Posterior vena cava (tissue), 2 donors: ENCODE measurements around the gene ITPRIP. TPM values are rescaled to one million over a fixed set of nuclear protein-coding genes. Genes with fewer than 3 reads are reported as not detected.

Experiments used
- DNase-seq: peaks from one replicate; pipeline ENCODE4 v3.0.0-alpha.2; 2020; ENCODE audit warnings: low spot score
- intact Hi-C, 2 donors: fragments of 100-400 bp; cut with DNase I; formaldehyde crosslinking; loops; one replicate each; pipeline versions ENCODE4 v1.14.1 to v1.14.2; 2022 to 2023
- long read RNA-seq, 2 donors: library from polyadenylated mRNA; unstranded; transcript quantifications; one replicate each; pipeline ENCODE4 v2.0.0, GENCODE V29; 2020 to 2021
- total RNA-seq, 2 donors: library from RNA; stranded (reverse); fragmentation: NEBNext Ultra II Directional; extraction: Animal tissue kit (Norgen Biotek cat#: 25700); gene quantifications; one replicate each; pipeline ENCODE4 v1.2.1, GENCODE V29; 2021
- donor health status: DM: yes; HTN: yes; CAD: no.
- donor health status: DM: yes; HTN: yes; CAD: no.

The ITPRIP gene
- total RNA-seq, result 10 to 100 TPM; 22.4 to 36.8 TPM
- long read RNA-seq, donor 1, full-length matches to known transcripts, result 5 of 9 reads
- long read RNA-seq, donor 1, partial matches to known transcripts, result 0 of 9 reads
- long read RNA-seq, donor 1, other reads (novel, unspliced or antisense), result 4 of 9 reads
- long read RNA-seq, donor 2, full-length matches to known transcripts, result 2 of 25 reads
- long read RNA-seq, donor 2, partial matches to known transcripts, result 0 of 25 reads
- long read RNA-seq, donor 2, other reads (novel, unspliced or antisense), result 23 of 25 reads

- intact Hi-C loops, result loop anchor here (5.0 kb wide), 2 partner anchors 36 to 41 kb away; no protein-coding TSS in a partner anchor
- DNase-seq, result peak; percentile 93
Measured at GRCh38 chr10:104337985-104338735, at the start of gene ITPRIP. ITPRIP (minus strand) TSS chr10:104338465; CDS start chr10:104316051, 22,414 bp downstream.

- DNase-seq, result no peak
- intact Hi-C loops, result no loop called here
Measured at GRCh38 chr10:104387130-104387888, 49.0 kb upstream of the ITPRIP start.

GRCh38 chr10:104380336-104380735 lies 42.1 kb upstream of the ITPRIP start:
- intact Hi-C loops, result no loop called here
- no peak for DNase-seq

DNA sequence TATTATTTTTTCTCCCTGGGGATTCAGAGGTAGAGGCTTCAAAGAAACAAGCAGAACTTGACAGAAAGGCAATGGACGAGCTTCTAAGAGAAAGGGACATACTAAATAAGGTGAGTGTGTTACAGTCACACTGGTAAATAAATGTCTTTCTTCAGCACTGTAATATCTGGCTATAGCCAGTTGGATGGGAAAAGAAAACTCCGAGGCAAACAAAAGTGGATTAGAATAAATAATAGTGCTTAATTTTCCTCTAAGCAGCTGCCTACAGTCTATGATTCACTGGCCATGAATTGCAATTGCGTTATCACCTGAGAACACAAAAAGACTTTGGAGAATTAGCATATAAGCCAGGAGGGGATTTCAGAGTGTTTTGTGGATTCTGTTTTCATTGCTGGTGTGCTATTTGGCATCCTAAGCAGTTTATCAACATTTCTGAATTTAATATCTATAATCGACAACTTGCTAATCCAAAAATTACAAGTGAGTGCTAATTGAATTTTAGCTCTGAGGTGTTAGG lies 38.6 kb upstream of the ITPRIP start:
- intact Hi-C loops, result no loop called here

GRCh38 chr10:104374591-104374990 lies 36.3 kb upstream of the ITPRIP start:
- DNase-seq, result no peak
- intact Hi-C loops, result no loop called here

More for the DNA sequence above, 38.6 kb upstream of the ITPRIP start:
- no peak for DNase-seq

DNA sequence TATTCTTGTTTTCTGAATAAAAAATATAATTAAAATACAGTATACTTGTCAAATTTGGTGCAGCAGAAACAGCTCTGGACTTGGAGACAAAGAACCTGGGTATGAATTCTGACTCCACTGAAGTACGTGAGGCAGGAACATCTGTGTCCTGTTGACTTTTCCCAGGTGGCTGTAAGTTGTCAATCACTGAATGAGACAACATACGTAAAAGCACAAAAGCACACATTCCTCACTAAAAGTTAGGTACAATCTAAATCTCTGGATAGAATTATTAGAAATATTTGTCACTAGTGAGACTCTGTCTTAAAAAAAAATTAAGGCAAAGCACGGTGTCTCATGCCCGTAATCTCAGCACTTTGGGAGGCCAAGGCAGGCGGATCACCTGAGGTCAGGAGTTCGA lies 33.5 kb upstream of the ITPRIP start:
- intact Hi-C loops, result no loop called here
- no peak for DNase-seq

GRCh38 chr10:104368381-104368780 lies 30.1 kb upstream of the ITPRIP start:
- intact Hi-C loops, result no loop called here
- DNase-seq, result no peak

DNA sequence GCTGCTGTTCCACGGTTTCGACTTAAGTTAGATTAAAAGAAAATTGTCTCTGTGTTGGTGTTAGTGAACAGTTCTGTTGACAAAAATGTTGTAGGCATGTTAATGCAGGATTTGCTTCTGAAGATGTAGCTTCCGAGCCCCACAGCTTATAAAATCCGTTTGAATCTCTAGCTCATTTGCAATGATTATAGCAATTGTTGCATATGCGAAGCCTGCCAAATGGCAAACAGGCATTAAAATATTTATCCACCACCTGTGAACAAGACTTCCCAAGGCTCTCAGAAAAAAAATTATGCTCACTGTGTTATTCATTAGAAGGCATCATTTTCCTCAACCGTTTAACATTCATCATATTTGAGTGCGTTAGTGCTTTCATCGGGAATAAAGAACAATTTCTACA lies 29.6 kb upstream of the ITPRIP start:
- no peak for DNase-seq
- intact Hi-C loops, result no loop called here

- no peak for DNase-seq
- intact Hi-C loops, result no loop called here
Measured at GRCh38 chr10:104359811-104360210, 21.5 kb upstream of the ITPRIP start.

- DNase-seq, result peak; percentile 98
- intact Hi-C loops, result loop anchor here in 1 of 2 donors (5.0 kb wide), 1 partner anchor 61 kb away; no protein-coding TSS in a partner anchor
Measured at GRCh38 chr10:104353325-104354048, 15.2 kb upstream of the ITPRIP start, which contains the start of gene CFAP58. CFAP58 (plus strand) TSS chr10:104353833; CDS start chr10:104353898, 65 bp downstream.

DNA sequence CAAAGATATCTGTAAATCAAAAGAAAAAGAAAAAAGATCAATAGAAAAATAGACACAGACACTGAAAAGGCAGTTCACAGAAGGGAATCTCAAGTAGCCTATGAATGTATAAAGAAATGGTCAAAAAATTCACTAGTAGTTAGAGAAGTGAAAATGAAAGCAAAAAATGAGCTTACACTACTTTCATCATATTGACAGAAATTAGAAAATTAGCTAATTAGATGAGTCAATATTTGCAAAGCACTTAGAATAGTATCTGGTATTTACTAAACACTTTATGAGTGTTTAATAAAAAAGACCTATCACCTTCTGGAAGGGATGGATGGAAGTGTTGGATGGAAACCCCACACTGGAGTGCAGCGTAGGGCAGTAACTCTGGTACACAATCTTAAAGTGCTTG lies 13.7 kb upstream of the ITPRIP start:
- intact Hi-C loops, result loop anchor here in 1 of 2 donors (5.0 kb wide), 1 partner anchor 60 kb away; no protein-coding TSS in a partner anchor
- no peak for DNase-seq

DNA sequence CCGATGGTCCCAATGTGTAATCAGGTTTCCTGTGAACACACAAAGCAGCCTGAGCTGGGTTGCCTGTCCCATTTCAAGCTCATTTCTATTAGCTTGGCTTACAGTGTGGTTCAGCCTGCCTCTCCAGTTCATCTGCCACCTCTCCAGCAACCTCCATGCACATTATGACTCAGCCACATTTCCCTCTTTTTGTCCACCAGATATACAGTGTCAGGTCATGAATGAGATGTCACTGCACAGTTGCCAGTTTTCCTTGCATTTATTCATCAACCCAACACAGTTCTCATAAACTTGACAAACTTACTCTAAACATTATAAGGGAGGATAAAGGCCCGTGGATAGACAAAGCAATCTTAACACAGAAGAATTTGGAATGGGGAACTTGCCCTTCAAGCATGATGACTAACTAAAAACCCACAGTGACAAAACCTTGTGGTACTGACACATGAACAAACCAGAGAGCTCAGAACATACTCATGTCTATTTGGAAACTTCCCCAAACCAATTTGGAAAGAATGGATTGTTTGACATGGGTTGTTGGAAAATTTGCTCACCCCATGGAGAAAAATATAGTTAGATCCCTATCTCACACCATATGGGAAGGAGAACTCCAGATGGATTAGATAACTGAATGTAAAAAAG lies 12.9 kb upstream of the ITPRIP start:
- no peak for DNase-seq
- intact Hi-C loops, result loop anchor here in 1 of 2 donors (5.0 kb wide), 1 partner anchor 59 kb away; no protein-coding TSS in a partner anchor

- no peak for DNase-seq
- intact Hi-C loops, result loop anchor here in 1 of 2 donors (5.0 kb wide), 1 partner anchor 58 kb away; no protein-coding TSS in a partner anchor
Measured at GRCh38 chr10:104350127-104350635, 11.9 kb upstream of the ITPRIP start.

DNA sequence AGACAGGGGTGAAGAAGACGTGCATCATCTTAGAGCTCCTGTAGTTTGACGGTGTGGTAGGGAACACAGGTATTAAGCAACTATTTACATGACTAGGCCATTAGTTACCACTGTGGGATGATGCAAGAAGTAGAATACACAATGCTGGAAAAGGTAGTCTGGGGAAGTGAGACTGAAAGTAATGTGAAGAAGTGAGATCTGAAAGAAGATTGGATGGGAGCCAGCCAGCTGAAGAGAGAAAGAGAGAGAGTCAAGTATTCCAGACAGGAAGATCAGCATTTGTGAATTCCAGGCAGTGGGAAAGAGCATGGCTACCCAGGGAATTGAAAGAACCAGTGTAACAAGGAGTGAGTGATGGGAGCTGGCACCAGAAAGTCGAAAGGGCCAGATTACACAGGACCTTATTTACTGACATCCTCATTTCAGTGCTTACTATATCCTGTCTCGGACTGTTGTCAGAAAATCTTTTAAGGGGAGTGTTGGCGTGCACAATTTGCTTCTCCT lies 11.4 kb upstream of the ITPRIP start:
- DNase-seq, result no peak
- intact Hi-C loops, result loop anchor here (5.0 kb wide), 2 partner anchors 52 to 57 kb away; no protein-coding TSS in a partner anchor

- DNase-seq, result no peak
- intact Hi-C loops, result loop anchor here in 1 of 2 donors (5.0 kb wide), 1 partner anchor 51 kb away; no protein-coding TSS in a partner anchor
Measured at GRCh38 chr10:104348601-104349000, 10.3 kb upstream of the ITPRIP start.

GRCh38 chr10:104347295-104348045 lies 9.2 kb upstream of the ITPRIP start:
- intact Hi-C loops, result loop anchor here in 1 of 2 donors (5.0 kb wide), 1 partner anchor 50 kb away; no protein-coding TSS in a partner anchor
- DNase-seq, result no peak

DNA sequence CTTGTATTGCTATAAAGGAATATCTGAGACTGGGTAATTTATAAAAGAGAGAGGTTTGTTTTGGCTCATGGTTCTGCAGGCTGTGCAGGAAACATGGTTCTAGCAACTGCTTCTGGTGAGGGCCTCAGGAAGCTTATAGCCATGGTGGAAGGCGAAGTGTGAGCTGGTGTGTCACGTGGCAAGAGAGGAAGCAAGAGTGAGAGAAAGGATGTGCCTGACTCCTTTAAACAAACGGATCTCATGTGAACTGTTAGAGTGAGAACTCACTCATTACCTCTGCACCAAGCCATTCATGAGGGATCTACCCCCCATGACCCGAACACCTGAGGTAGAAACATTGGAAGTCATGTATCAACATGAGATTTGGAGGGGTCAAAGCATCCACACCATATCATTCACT lies 7.7 kb upstream of the ITPRIP start:
- DNase-seq, result no peak
- intact Hi-C loops, result loop anchor here in 1 of 2 donors (5.0 kb wide), 1 partner anchor 49 kb away; no protein-coding TSS in a partner anchor
